H9 (cell line): ENCODE results near the gene KLHL10. TPM values are rescaled to one million over a fixed set of nuclear protein-coding genes. Genes with fewer than 3 reads are reported as not detected.

Experiments used
- DNase-seq: peaks from one replicate; pipeline ENCODE4 v3.0.0-alpha.2; 2017
- H2AFZ ChIP-seq: one replicate; pipeline ENCODE4 v1.6.1; 2013; ENCODE audit warnings: mild to moderate bottlenecking, low read length, control low read depth, moderate library complexity
- H2AK5ac ChIP-seq: 2 replicates; pipeline ENCODE4 v1.6.1; 2013; ENCODE audit warnings: low read length, control low read depth, mixed read lengths; ENCODE audit not compliant: insufficient read length
- H2BK120ac ChIP-seq: one replicate; pipeline ENCODE4 v1.6.1; 2013; ENCODE audit warnings: low read depth, mild to moderate bottlenecking, low read length, control low read depth, inconsistent platforms; ENCODE audit not compliant: poor library complexity, severe bottlenecking
- H2BK12ac ChIP-seq: 2 replicates; pipeline ENCODE4 v1.6.1; 2013; ENCODE audit warnings: low read length, control low read depth, mixed read lengths, low read depth; ENCODE audit not compliant: insufficient read length
- H2BK15ac ChIP-seq: 2 replicates; pipeline ENCODE4 v1.6.1; 2013; ENCODE audit warnings: low read depth, low read length, control low read depth
- H2BK20ac ChIP-seq: one replicate; pipeline ENCODE4 v1.6.1; 2013; ENCODE audit warnings: low read depth, mild to moderate bottlenecking, low read length, control low read depth, inconsistent platforms; ENCODE audit not compliant: poor library complexity, severe bottlenecking
- H2BK5ac ChIP-seq: 2 replicates; pipeline ENCODE4 v1.6.1; 2013; ENCODE audit warnings: low read length, control low read depth, mixed read lengths; ENCODE audit not compliant: insufficient read length
- H3K14ac ChIP-seq: 2 replicates; pipeline ENCODE4 v1.6.1; 2013; ENCODE audit warnings: low read length, control low read depth; ENCODE audit not compliant: insufficient read depth
- H3K18ac ChIP-seq: 2 replicates; pipeline ENCODE4 v1.6.1; 2013; ENCODE audit warnings: low read depth, mild to moderate bottlenecking, mixed read lengths, low read length, control low read depth; ENCODE audit not compliant: insufficient read length
- H3K23ac ChIP-seq: 2 replicates; pipeline ENCODE4 v1.6.1; 2013; ENCODE audit warnings: low read length, control low read depth, mixed read lengths, low read depth; ENCODE audit not compliant: insufficient read length
- H3K23me2 ChIP-seq: 2 replicates; pipeline ENCODE4 v1.6.1; 2013; ENCODE audit warnings: low read depth, mild to moderate bottlenecking, mixed read lengths, low read length, control low read depth; ENCODE audit not compliant: insufficient read length, poor library complexity, severe bottlenecking
- H3K27ac ChIP-seq: 2 replicates; pipeline ENCODE4 v1.5.1; 2013; ENCODE audit warnings: low read length, control low read depth, mixed read lengths, low read depth; ENCODE audit not compliant: insufficient read length
- H3K27me3 ChIP-seq: 2 replicates; pipeline ENCODE4 v1.6.1; 2013; ENCODE audit warnings: low read length, control low read depth, inconsistent platforms; ENCODE audit not compliant: insufficient read depth
- H3K4ac ChIP-seq: 2 replicates; pipeline ENCODE4 v1.6.1; 2013; ENCODE audit warnings: low read depth, mild to moderate bottlenecking, control low read depth, inconsistent platforms, low read length, moderate library complexity
- H3K4me1 ChIP-seq: 2 replicates; pipeline ENCODE4 v1.6.1; 2013; ENCODE audit warnings: low read length, control low read depth, inconsistent platforms; ENCODE audit not compliant: insufficient read depth
- H3K4me2 ChIP-seq: 2 replicates; pipeline ENCODE4 v1.6.1; 2013; ENCODE audit warnings: low read length, control low read depth, mixed read lengths; ENCODE audit not compliant: insufficient read length, insufficient read depth
- H3K56ac ChIP-seq: 2 replicates; pipeline ENCODE4 v1.6.1; 2013; ENCODE audit warnings: low read depth, mild to moderate bottlenecking, mixed read lengths, low read length, control low read depth; ENCODE audit not compliant: insufficient read length
- H3K79me1 ChIP-seq: 2 replicates; pipeline ENCODE4 v1.6.1; 2013; ENCODE audit warnings: low read depth, mild to moderate bottlenecking, moderate library complexity, low read length, control low read depth, inconsistent platforms; ENCODE audit not compliant: insufficient read depth, poor library complexity, severe bottlenecking
- H3K79me2 ChIP-seq: 2 replicates; pipeline ENCODE4 v1.6.1; 2013; ENCODE audit warnings: low read length, control low read depth, inconsistent platforms; ENCODE audit not compliant: insufficient read depth
- H3K9ac ChIP-seq: 2 replicates; pipeline ENCODE4 v1.6.1; 2013; ENCODE audit warnings: low read length, control low read depth, mixed read lengths; ENCODE audit not compliant: insufficient read length; ENCODE audit errors: extremely low read depth
- H3K9me3 ChIP-seq: one replicate; pipeline ENCODE4 v1.6.1; 2013; ENCODE audit warnings: low read depth, low read length, inconsistent platforms; ENCODE audit not compliant: control insufficient read depth
- H3T11ph ChIP-seq: one replicate; pipeline ENCODE4 v1.6.1; 2013; ENCODE audit warnings: mild to moderate bottlenecking, low read length, control low read depth, inconsistent platforms
- H4K20me1 ChIP-seq: one replicate; pipeline ENCODE4 v1.6.1; 2013; ENCODE audit not compliant: control insufficient read depth, insufficient read length, insufficient read depth
- H4K5ac ChIP-seq: 2 replicates; pipeline ENCODE4 v1.6.1; 2013; ENCODE audit warnings: low read depth, mild to moderate bottlenecking, mixed read lengths, low read length, control low read depth; ENCODE audit not compliant: insufficient read length
- H4K8ac ChIP-seq: replicated peaks from 2 replicates; pipeline ENCODE4 v1.6.1; 2013; ENCODE audit warnings: low read length, control low read depth, mixed read lengths, low read depth; ENCODE audit not compliant: insufficient read length
- H4K91ac ChIP-seq: 2 replicates; pipeline ENCODE4 v1.6.1; 2013; ENCODE audit warnings: low read depth, mild to moderate bottlenecking, moderate library complexity, mixed read lengths, low read length, control low read depth; ENCODE audit not compliant: insufficient read length
- H3K27ac Mint-ChIP-seq, 3 experiments: 2 replicates in 2 of 3; 3 replicates in 1 of 3; pipeline ENCODE4 v1.8.0; 2020 to 2021; ENCODE audit warnings: mixed read lengths in 3 of 3, mild to moderate bottlenecking in 1 of 3, moderate library complexity in 1 of 3
- H3K27me3 Mint-ChIP-seq: 2 replicates; pipeline ENCODE4 v1.8.0; 2021; ENCODE audit warnings: low read depth, mild to moderate bottlenecking, moderate library complexity, mixed read lengths
- H3K36me3 Mint-ChIP-seq, 3 experiments: 2 replicates in 2 of 3; 3 replicates in 1 of 3; pipeline ENCODE4 v1.8.0; 2020 to 2021; ENCODE audit warnings: low read depth in 3 of 3, mixed read lengths in 3 of 3; ENCODE audit not compliant: insufficient read depth in 1 of 3
- H3K4me1 Mint-ChIP-seq, 2 experiments: 2 replicates each; pipeline ENCODE4 v1.8.0; 2020; ENCODE audit warnings: mixed read lengths in 2 of 2
- H3K4me3 Mint-ChIP-seq, 2 experiments: 2 replicates in 1 of 2; 3 replicates in 1 of 2; pipeline ENCODE4 v1.8.0; 2020 to 2021; ENCODE audit warnings: mild to moderate bottlenecking in 2 of 2, mixed read lengths in 2 of 2, moderate library complexity in 1 of 2
- H3K9me3 Mint-ChIP-seq, 2 experiments: 2 replicates in 1 of 2; 3 replicates in 1 of 2; pipeline ENCODE4 v1.8.0; 2020; ENCODE audit warnings: mild to moderate bottlenecking in 2 of 2, mixed read lengths in 2 of 2, moderate library complexity in 1 of 2
- CTCF ChIP-seq: fragments of 200-600 bp; sonication (generic); conservative IDR thresholded peaks from 3 replicates; pipeline ENCODE4 v1.8.0; 2021; ENCODE audit warnings: antibody characterized with exemption, mild to moderate bottlenecking
- WGBS: extraction: QIAGEN DNeasy Blood & Tissue Kit; methylation state at CpG from one replicate; pipeline ENCODE4 v1.1.7; 2013; ENCODE audit warnings: missing lambda C conversion rate, low lambda C conversion rate, mixed read lengths; ENCODE audit not compliant: insufficient read length; ENCODE audit errors: extremely low coverage; 5-methylcytosine and 5-hydroxymethylcytosine counted together
- total RNA-seq: library from RNA; stranded (reverse); gene quantifications from 2 replicates; pipeline ENCODE4 v1.2.1, GENCODE V29; 2021

Gene KLHL10
- total RNA-seq, 1 experiment from 2014 or later, result 0.46 TPM

DNA sequence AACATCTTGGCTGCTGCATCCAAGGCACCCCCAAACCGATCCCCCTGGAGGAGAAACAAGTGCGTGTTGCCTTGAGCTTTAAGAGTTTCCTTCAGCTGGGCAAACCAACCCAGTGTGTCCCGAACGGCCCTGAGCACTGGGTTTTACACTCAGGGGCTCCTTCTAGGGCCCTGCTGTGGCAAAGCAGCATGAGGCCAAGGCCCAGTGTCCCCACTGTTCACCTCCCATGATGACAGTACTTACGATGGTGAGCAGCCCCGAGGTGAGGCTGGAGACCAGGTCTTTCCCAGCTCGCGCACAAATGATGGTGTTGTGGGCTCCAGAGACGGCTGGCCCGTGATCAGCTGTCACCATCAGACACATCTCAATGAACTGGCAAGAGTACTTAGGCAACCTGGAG is 34.2 kb downstream of the KLHL10 start:
- no peak for DNase-seq
- no peak overlapping the region for H2BK15ac ChIP-seq
- no peaks in the 10 kb centered on the region for H3K27me3 ChIP-seq
- no peaks in the 10 kb centered on the region for H3K79me2 ChIP-seq
- H4K91ac ChIP-seq, result no peak overlapping the region
- no peaks in the 10 kb centered on the region for H3K9me3 ChIP-seq
- no peak overlapping the region for H3K14ac ChIP-seq
- H3K27me3 Mint-ChIP-seq, result no peaks in the 10 kb centered on the region
- no peak for TF ChIP-seq CTCF
- no peak overlapping the region for H3T11ph ChIP-seq
- no peak overlapping the region for H3K23ac ChIP-seq
- no peak overlapping the region for H3K4ac ChIP-seq
- H3K27ac ChIP-seq, result no peak overlapping the region
- no peaks in the 10 kb centered on the region for H3K79me1 ChIP-seq
- H3K27ac Mint-ChIP-seq, result peak overlapping the region in 2 of 3 experiments; percentile 34 to 80; a peak in 2 of 7 replicates
- no peaks in the 10 kb centered on the region for H3K23me2 ChIP-seq
- H3K56ac ChIP-seq, result no peak overlapping the region
- H4K8ac ChIP-seq, result no peak overlapping the region
- no peak overlapping the region for H2BK20ac ChIP-seq
- H3K4me1 ChIP-seq, result no peaks in the 10 kb centered on the region
- H3K4me2 ChIP-seq, result no peak overlapping the region
- H3K18ac ChIP-seq, result no peak overlapping the region
- H2BK12ac ChIP-seq, result no peak overlapping the region
- no peaks in the 10 kb centered on the region for H4K20me1 ChIP-seq
- no peaks in the 10 kb centered on the region for H3K4me1 Mint-ChIP-seq
- H2AFZ ChIP-seq, result no peak overlapping the region
- H4K5ac ChIP-seq, result no peak overlapping the region
- H3K9me3 Mint-ChIP-seq, result peaks cover 0 to 3% of the 10 kb centered on the region in 2 experiments; a peak in 2 of 5 replicates
- no CpG with 5 or more reads among the region's 10 CpGs for WGBS
- H3K36me3 Mint-ChIP-seq, result peaks cover 72 to 95% (median 91%) of the 10 kb centered on the region in 3 experiments
- H3K4me3 Mint-ChIP-seq, result no peak overlapping the region
- H3K9ac ChIP-seq, result no peak overlapping the region
- no peak overlapping the region for H2BK120ac ChIP-seq
- no peak overlapping the region for H2BK5ac ChIP-seq
- no peak overlapping the region for H2AK5ac ChIP-seq
